Posterior cingulate gyrus (tissue), 11 donors: ENCODE data around the gene KCNIP3.
"Not testable (repeated sequence)": the region's sequence is repeated elsewhere in the genome, so short reads cannot be mapped to it uniquely, and the experiment has no call there.

Source experiments
- DNase-seq, 10 donors: peaks; one replicate each; pipeline versions ENCODE4 v3.0.0 to v3.0.0-alpha.2; 2020 to 2021; ENCODE audit warnings: mixed read lengths in 3 of 10
- intact Hi-C: fragments of 100-400 bp; cut with DNase I; formaldehyde crosslinking; loops from one replicate; pipeline ENCODE4 v1.15.1; 2023

KCNIP3 gene

DNA sequence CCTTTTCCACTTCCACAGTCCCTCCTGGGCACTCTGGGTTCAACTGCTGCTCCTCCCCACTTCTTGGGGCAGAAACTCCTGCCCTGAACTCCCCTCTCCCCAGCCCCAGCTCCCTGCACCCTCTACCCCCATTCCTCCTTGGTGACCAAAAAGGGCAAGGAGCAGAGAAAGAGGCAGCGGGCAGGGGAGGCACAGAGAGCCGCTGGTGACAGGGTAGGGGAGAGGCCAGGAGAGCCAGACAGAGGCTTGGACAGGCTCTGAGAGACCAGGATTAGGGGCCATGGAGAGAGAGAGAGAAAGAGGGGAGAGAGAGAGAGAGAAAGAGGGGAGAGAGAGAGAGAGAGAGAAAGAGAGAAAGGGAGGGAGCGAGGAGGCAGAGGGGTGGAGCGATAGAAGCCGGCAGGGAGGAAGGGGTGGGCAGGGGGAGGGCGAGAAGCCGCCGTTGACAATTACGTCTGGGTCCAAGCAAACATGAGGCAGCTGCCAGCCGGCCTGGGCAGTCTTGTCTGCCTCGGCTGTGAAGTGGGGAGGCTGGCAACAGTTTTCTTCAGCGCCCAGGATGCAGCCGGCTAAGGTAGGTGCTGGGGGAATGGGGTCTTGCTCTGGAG is at the start of gene KCNIP3:
Gene KCNIP3, plus strand, starts transcription at position 468 of the 608 bp plus-strand sequence. Its CDS starts 92 bp downstream, at position 560.
- intact Hi-C loops = no loop called here
- DNase-seq = peak; percentile 56 to 93 (median 75)

DNA sequence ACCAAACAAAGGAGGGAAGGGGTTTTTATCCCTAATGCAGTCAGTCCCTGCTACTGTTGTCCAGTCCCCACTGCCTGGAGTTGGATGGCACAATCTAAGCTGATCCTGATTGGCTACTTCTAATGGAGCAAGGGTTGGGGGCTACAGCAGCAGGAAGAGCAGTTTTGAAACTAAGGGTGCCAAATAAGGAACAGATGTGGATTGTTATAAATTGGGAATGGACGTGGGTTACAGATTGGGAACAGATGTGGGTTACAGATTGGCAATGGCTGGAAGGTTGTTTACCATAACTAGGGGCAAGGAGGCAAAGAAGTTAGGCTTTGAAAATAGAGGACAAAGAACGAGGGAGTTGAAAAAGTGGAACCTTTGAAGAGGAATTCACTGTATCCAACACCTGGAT is 38.9 kb upstream of the KCNIP3 start:
- DNase-seq = no peak
- intact Hi-C loops = no loop called here

DNA sequence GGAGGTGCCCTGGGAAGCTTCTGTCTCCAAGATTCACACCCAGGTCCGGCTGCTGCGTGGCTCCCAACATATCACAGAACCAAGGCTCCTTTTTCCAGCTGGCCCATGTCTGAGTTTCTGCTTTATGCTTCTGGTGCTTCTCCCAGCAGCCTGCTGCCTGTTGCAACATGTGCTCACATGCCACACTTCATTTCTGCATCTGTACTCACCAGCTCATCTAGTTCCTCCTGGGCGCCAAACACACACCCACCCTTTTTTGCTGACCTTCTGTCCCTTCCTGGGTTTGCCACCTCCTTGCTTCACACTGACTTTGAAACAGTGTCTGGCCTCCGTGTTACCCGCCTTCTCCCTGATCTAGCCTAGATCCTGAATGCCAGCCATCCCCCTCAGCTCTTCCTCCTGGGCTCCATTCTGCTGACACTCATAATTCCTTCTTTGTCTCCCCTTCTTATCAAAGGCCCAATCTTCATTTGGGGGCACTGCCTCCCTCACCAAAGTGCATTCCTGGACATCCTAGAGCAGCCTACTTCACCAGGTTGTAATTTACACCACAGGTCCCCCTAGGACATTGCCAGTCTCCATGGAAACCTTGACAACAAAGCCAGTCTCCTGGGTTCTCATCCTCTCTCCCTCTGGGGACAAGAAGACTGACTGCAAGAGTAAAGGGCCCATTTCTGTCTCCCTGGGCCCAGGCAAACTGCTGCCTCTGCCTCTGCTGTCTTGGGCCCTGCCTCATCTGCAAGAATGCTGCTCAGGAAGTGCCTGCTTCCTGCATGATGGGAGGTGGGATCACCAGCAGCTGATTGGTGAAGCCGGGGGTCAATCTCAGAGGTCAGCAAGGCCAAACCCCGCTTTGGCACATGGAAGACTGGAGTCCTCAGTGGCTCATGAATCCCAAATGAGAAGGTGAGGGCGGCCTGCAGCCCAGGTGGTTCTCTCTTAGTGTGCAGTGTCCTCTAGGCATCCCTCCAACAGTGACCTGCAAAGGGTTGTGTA is 36.8 kb upstream of the KCNIP3 start:
- DNase-seq = peak in 3 of 10 donors; percentile 24 to 74 (median 28)
- intact Hi-C loops = no loop called here

DNA sequence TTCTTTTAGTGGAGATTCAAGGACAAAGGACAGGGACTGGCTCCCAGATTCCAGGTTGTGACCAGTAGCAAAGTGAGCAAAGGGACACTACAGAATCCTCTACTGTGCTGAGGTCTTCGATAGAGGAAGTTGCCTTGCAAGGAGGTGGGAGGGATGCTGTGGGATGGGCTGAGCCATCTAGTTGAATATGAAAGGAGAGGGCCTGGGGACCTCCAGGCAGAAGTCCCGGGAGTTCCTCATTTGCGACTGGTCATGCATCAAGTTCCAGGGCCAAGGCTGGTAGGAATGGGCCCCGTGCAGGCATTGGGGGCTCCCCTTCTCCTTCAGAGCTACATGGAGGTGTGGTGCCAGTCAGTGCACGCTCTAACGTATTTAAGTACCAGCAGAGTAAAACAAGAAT is 35.5 kb upstream of the KCNIP3 start:
- peak in 1 of 10 donors; percentile 40 for DNase-seq
- intact Hi-C loops = no loop called here

DNA sequence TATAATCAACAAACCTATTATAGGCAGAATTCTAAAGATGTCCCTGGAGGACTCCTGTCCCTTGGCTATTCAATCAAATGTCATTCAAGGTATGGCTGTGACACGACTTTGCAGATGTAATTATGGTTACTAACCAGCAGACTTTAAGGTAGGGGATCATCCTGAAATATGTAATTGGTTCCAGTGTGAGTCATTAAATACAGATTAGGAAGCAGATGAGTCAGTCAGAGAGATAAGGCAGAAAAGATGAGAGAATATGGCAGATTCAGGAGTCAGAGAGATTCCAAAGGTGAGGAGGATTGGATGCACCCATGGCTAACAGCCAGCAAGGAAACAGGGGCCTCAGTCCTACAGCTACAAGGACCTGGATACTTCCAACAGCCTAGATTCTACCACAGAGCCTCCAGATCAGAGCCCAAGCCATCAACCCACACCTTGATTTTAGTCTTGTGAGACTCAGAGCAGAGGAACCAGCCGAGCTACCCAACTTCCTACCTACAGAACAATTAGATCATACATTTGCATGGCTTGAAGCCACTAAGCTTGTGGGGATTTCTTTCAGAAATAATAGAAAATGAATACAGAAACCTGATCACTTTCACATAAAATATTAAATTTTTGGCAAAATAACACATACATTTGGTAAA is 34.1 kb upstream of the KCNIP3 start:
- DNase-seq = no peak
- intact Hi-C loops = no loop called here

DNA sequence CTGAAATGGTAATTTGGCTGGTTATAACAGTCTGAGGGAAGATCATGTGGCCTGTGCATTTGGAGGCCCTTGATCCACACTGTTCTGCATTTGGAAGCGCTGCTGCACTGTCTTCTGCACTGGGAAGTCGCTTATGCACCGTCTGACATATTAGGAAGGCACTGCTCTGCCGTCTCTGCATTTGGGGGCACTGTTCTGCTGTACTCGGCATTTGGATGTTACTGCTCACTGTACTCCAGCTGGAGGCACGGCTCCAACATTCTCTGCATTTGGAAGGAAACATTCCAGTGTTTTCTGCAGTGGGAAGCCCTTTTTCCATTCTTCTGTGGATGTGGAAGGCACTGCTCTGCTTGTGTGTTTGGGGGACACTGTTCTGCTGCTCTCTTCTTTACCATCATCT is 32.5 kb upstream of the KCNIP3 start:
- DNase-seq = peak in 8 of 10 donors; percentile 44 to 93 (median 66)
- intact Hi-C loops = loop anchor here (2.0 kb wide), 1 partner anchor 50 kb away; no protein-coding TSS in a partner anchor

DNA sequence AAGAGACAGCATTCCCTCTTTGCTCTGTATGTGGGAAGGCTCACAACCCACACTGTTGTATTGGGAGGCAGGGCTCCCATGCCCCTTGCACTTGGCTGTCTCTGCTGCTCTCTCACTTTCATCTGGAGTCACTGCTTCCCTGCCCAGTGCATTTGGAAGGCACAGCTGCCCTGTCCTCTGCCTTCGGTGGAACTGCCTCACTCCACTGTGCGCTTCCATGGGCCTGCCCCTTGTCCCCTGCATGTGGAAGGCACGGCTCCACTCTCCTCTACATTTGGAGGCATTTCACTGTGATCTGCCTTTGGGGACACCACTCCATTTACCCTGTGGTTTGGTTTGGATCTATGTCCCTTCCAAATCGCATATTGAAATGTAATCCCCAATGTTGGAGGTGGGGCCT is 32.0 kb upstream of the KCNIP3 start:
- intact Hi-C loops = loop anchor here (2.0 kb wide), 1 partner anchor 50 kb away; no protein-coding TSS in a partner anchor
- peak in 3 of 10 donors; percentile 3 to 67 (median 61) for DNase-seq

DNA sequence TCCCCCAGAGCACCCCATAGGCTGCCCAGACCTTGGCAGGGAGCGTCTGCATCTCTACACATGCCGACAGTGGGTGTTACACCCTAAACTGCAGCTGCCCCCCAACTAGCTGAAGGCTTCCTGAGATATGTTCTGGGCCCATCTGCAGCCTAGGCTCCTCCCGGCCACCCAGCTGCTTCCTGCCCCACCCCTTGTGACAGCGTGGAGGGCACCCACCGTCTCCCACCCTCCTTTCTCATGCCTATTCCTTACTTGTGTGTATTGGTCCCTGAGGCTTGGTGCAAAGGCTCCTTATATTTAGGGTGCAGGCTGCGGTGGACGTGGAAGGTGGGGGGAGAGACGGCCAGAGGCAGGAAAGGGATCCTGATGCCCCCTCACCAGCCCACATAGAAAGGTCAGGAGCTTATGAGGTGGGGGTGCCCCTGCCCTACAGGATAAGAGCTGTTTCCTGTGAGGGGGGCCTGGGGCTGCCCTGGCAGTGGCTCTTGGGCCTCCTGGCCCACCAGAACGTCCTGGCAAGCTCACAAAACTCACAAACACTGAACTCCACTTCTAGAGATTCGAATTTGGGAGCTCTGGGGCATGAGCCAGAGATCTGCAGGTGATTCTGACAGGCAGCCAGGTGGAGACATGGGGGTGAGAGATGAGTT is 30.2 kb upstream of the KCNIP3 start:
- intact Hi-C loops = no loop called here
- DNase-seq = peak in 3 of 10 donors; percentile 4 to 60 (median 4)

DNA sequence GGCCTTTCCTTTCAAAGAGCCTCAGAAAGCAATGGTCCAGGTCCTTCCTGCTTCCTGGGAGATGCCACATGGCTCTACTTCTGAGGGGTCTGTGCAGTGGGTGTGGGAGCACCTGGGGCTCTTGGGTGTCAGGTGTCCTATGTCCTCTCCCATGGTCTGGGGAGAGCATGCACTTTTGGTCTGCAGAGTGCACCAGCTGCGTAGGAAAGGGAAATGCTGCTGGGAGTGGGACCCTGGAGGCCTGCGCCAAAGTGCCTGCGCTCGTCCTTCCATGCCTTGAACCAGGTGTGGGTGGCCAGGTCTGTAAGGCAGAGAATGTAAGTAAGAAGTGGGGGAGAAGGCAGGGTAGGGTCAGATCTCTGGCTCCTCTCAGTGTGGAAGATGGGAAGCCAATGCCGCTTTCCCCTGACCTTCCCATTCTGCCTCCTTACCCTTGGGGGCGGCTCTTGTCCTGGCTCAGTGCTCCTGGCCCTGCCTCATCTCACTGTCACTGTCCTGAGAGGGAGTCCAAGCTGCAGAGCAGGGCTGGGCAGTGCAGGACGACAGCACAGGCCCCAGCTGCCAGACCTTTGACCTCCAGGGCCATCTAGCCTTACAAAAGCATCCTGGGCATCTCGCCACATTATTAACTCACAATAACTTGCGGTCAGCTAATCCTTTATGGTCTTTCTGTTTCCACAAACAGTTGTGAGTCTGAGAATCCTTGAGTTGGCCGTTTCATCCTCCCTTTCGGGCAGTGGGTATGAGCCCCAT is 29.5 kb upstream of the KCNIP3 start:
- intact Hi-C loops = no loop called here
- peak in 1 of 10 donors; percentile 55 for DNase-seq

DNA sequence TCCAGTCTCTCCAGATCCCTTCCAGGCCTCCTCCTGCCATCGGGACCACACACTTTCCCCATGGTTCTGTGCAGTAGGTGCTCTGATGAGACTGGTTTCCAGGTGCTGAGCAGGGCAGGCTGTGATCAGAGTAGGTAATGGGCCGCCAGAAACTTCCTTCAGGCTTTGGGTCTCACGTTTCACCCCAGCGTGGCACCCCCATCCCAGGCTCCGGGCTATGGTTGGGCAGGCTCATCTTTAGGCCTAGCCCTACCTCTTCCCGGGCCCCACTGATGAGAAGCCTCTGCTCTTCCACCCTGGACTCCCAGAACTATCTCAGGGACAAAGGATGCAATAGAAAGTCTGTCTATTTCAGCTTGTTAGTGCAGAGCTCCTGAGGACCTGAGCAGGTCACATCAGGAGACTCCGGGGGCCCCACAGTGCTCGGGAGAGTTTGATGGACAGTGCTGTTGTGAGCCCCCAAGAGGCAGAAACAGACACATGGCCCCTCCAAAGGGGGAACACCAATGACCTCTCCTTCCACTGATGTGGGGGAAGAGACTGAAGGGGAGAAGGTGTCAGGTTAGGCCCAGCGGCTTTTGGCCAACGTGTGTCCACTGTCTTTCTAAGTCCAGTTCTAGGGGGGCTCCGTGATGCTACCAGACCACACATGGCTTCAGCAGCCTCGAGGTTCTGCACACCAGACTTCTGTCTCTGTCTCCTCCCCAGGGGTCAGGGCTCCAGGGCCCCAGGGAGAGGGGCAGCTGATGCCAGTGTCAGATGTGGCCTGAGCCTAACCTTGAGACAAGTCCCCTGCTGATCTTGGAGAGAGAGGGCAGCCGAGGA is 28.7 kb upstream of the KCNIP3 start:
- intact Hi-C loops = no loop called here
- peak in 4 of 10 donors; percentile 2 to 61 (median 4) for DNase-seq

DNA sequence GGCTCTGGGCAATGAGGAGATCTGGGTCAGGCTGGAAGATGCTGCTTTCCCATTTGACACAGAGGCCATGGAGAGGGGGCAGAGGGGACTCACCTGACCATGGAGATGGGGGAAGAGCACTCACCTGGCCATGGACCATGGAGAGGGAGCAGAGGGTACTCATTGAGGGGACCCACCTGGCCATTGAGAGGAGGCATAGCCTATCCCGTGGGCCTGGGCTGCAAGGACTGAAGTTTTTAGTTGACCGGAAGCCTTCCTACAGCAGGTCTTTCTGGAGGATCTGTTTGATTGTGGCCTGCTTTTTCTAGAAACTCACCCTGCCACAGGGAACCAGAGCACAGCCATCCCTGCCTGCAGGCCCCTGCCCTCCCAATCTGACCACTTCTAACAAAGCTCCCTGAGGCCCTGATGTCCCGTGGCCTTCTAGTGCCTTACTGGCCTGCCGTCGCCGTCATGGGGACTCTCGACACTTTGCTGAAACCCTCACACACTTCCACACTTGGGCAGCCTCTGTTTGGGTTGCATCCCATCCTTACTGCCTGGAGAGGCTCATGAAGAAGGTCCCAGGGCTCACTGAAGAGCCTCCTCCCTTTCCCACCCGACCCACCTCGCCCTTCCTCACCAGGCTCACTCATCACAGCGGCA is 28.0 kb upstream of the KCNIP3 start:
- peak in 5 of 10 donors; percentile 3 to 67 (median 10) for DNase-seq
- intact Hi-C loops = no loop called here

DNA sequence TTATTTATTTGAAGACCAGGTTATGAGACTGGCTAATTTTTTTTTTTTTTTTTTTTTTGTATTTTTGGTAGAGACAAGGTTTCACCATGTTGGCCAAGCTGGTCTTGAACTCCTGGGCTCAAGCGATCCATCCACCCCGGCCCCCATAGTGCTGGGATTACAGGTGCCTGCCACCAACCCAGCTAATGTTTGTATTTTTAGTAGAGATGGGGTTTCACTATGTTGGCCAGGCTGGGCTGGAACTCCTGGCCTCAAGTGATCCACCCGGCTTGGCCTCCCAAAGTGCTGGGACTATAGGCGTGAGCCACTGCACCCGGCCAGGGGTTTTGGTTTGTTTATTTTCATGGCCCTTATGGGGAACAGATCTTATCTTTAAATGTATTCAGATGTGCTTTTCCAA is 27.4 kb upstream of the KCNIP3 start:
- DNase-seq = peak in 2 of 10 donors; percentile 5 to 41
- intact Hi-C loops = not testable (repeated sequence)

DNA sequence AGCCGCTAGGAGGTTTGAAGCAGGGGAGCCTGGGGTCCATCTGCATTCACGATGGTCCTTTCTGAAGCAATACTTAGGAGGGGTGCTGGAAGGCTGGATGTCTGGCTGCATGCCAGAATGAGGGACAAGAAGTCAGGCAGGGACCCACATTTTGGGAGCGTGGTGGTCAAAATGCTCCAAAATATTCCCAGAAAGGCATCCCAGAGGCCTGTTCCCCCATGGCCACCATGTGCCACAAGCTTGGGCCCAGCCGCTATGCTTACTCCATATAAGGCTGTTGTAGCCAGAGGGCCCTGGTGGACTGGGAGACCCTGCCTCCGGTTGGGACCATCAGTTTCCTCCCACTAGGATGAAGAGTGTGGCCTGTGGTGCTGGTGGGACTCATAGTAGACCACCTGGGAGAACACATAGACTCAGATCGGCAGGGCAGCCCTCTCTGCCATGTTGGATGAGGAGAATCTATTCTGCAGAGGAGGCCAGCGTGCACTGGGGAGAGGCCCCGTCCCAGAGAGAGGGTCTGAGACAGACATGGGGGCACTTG is 26.5 kb upstream of the KCNIP3 start:
- intact Hi-C loops = no loop called here
- peak in 5 of 10 donors; percentile 2 to 54 (median 10) for DNase-seq

DNA sequence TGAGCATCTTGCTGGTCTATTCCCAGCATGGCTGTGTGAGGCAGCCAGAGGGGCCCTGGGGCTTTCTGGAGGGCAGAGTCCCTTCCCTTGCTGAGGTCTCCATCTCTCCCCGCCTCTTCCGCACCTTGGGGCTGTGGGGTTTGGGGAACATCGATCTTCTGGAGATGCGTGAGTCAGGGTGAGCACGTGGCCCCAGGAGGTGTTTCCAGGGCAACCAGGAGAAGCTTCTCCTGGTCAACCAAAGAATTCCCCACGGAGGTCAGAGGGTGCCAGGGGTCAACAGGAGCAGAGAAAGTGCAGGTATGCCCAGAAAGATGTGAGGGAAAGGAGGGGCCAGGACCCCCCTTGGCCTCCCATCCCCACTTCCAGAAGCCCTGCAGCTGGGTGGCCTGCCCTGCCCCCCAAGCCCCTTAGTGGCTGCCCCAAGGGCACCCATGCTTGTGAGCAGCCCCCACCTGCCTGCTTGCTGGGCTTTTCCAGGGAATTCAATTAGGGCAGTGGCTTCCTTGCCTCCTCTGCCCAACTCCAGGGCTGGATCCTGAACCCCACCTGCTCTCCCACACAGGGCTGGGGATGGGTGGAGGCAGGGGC is 25.7 kb upstream of the KCNIP3 start:
- intact Hi-C loops = no loop called here
- DNase-seq = peak in 4 of 10 donors; percentile 7 to 56 (median 22)

DNA sequence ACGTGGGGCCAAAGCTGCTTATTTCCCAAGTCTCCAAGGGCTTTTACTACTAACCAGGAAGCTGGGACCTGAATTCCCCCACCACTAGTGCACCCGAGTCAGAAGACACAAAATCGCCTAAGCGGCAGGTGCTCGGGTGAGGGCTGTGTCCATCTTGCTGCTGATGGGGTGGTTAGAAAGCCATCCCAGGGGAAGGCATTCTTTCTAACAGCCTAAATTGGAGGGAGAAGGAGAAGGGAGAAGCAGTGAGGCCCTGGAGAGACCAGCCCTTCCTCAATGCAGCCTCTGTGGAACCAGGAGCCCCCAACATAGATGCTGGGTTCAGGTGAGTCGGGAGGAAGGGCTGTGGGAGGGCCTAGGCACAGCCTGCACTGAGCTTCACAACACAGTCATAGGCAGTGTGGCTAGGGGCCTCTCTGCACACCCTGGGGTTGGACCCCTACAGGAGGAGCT is 24.8 kb upstream of the KCNIP3 start:
- intact Hi-C loops = no loop called here

DNA sequence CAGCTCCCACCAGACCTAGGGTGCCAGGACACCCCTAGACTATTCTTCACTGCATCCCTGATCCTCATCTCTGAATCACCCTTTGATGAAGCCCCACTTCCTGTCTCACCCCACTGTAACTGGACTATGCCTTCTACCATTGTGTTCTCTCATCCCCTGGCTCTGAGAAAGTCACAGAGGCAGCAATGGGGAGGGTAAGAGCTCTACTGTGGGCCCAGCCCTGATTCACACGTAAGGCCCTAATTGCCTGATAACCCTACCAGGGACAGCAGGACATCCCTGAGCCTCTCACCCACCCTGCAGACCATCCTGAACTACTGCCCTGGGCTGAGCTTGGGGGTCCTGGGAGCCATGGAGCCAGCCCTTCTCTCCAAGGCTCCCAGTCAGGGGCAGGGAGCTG is 24.4 kb upstream of the KCNIP3 start:
- intact Hi-C loops = no loop called here
- DNase-seq = peak in 2 of 10 donors; percentile 0 to 2

More for the DNA sequence above, 24.8 kb upstream of the KCNIP3 start:
- DNase-seq = peak in 3 of 10 donors; percentile 3 to 55 (median 18)

DNA sequence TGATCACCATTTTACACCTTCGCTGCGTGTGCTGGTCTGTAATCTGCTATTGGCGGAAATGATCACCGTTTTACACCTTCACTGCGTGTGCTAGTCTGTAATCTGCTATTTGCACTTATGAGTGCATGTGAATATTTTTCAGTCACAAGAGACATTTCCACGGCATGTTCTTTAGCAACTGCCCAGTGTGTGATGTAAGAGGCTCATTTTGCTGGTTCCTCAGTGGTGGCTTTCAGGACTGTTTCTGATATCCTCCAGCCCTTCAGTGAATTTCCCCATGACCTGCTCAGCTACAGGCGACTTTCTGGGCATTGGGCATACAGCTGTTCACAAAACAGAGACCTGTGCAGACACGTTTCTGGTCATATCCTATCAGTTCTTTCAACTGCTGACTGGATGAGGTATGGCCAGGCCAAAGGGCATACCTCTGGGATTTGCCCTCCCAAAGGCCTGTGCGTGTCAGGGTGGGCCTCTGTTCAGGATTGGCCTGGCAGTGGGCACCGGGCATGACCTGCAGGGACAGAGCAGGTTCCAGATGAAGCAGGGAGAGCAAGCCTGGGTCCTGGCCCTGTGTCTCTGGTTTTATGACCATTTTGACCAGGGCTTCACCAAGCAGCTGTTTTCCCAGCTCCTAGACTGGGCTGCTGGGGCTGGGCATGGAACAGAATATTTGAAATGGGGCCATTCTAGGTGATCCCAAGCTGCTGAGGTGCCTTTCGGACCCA is 23.4 kb upstream of the KCNIP3 start:
- intact Hi-C loops = no loop called here
- DNase-seq = peak in 4 of 10 donors; percentile 1 to 78 (median 16)
